Measurements from ENCODE around the gene FSHR.

DNA sequence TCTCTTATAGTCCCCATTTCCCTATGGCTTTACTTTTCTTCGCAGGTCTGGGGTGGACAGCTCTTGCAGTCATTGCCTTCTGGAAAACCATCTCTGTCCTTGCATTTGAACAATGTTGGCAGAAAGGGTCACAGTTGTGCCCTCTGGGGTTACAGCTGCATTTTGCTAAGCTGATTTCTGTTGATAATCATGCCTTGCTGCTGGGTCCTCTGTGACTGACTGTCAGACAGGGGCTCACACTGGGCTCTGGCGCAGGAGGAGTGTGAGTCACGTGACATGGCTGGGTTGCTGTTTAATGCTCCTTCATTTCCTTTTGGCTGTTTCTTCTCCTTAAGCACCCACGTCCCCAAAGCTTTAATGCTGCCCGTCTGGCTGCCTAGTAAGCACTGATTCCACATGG is 202.2 kb downstream of the FSHR start:
- TF ChIP-seq, protein P1, sequence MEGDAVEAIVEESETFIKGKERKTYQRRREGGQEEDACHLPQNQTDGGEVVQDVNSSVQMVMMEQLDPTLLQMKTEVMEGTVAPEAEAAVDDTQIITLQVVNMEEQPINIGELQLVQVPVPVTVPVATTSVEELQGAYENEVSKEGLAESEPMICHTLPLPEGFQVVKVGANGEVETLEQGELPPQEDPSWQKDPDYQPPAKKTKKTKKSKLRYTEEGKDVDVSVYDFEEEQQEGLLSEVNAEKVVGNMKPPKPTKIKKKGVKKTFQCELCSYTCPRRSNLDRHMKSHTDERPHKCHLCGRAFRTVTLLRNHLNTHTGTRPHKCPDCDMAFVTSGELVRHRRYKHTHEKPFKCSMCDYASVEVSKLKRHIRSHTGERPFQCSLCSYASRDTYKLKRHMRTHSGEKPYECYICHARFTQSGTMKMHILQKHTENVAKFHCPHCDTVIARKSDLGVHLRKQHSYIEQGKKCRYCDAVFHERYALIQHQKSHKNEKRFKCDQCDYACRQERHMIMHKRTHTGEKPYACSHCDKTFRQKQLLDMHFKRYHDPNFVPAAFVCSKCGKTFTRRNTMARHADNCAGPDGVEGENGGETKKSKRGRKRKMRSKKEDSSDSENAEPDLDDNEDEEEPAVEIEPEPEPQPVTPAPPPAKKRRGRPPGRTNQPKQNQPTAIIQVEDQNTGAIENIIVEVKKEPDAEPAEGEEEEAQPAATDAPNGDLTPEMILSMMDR (IDR thresholded peaks at IDR 0.05) = no peak
- TF ChIP-seq POLR2A (IDR thresholded peaks at IDR 0.05) = no peak

Data from lower leg skin (tissue), 3 donors.